Forelimb muscle (tissue), 1 donor: ENCODE results near the gene FBXL17. TPM values are rescaled to one million over a fixed set of nuclear protein-coding genes. Genes with fewer than 3 reads are reported as not detected.
A peak's percentile ranks its signal among the peaks of the same experiment; 100 is the strongest.
"Not testable (repeated sequence)": the region's sequence is repeated elsewhere in the genome, so short reads cannot be mapped to it uniquely, and the experiment has no call there.

Experiments used
- DNase-seq: peaks from one replicate; pipeline ENCODE4 v3.0.0-alpha.2; 2013; ENCODE audit warnings: low read depth
- polyA plus RNA-seq: library from polyadenylated mRNA; unstranded; fragments of 120-200 nt; gene quantifications from one replicate; pipeline ENCODE4 v1.2.1, GENCODE V29; 2013; ENCODE audit not compliant: insufficient read length

The FBXL17 gene
- polyA plus RNA-seq, 1 donor, result 22.1 TPM

DNA sequence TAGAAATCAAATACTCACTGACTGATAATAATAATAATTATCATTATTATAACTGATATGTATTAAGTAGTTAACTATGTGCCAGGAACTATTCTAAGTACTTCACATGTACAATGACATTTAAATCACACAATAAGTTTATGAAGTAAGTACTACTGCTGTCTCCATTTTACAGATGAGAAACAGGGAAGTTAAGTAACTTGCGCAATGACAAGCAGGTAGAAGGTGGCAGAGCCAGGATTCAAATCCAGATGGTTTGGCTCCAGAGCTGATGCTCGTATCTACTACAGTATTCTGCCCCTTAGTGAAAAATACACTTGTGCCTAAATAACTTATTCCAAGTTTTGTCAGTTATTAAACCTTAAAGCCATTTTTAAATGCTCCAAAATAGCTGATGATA lies 217.3 kb downstream of the FBXL17 start:
- no peak for DNase-seq

DNA sequence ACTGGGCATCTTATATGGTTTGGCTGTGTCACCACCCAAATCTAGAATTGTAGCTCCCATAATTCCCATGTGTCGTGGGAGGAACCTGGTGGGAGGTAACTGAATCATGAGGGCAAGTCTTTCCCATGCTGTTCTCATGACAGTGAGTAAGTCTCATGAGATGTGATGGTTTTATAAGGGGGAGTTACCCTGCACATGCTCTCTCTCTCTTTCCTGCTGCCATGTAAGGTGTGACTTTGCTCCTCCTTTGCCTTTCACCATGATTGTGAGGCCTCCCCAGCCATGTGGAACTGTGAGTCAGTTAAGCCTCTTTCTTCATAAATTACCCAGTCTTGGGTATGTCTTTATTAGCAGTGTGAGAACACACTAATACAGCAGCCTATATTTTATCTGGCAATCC lies 229.0 kb downstream of the FBXL17 start:
- not testable (repeated sequence) for DNase-seq

DNA sequence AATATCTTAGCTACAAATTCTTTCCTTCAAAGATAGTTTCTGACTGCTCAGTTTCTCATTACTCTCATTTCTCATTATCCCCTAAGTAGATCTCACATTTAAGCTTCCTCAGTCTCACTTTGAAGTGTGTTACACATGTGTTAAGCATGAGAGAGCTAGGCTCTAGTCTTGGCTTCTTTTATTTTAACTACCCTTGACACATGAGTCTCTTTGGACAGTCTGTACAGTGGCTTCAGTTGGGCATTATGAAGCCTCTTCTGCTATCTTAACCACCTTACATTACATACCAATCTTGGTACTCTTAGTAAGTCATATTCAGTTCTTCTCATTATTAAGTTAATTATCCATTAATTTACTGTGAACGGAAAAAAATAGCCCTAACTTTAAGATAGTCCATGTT lies 232.5 kb downstream of the FBXL17 start:
- DNase-seq, result no peak

DNA sequence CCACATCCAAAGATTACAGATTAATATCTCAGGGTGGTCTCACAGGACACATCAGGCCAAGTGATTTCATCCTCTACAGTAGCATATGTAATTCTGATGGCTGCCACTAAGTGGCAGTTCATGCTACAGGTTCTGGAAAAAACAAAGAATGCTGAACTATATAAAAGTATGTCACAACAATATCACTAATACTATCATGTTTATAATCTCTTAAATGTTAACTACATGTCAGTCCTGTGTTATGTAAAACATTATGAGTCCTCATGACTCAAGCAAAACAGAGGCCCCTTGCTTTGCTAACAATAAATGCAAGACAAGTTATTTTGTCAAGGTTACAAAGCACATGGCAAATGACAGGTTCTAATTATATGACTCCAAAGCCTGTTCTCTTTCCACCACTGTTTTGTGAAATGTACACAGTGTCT lies 233.2 kb downstream of the FBXL17 start:
- no peak for DNase-seq

DNA sequence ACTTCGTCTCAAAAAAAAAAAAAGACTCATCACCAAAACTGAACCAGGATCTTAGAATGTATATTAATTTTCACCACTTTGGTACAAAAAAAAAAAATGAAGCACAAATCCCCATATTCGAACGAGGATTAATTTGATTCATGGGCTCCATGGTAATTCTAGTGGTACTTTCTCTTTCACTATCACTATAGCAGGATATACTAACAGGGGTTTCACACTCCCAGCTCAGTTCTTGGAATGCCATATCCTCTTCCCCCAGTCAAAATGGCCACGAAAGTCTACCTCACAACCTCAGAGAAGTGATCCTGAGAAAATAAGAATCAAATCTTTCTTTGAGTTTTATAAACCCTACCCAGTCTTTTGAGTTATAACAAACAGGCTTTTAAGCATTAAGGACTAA lies 235.7 kb downstream of the FBXL17 start:
- no peak for DNase-seq

DNA sequence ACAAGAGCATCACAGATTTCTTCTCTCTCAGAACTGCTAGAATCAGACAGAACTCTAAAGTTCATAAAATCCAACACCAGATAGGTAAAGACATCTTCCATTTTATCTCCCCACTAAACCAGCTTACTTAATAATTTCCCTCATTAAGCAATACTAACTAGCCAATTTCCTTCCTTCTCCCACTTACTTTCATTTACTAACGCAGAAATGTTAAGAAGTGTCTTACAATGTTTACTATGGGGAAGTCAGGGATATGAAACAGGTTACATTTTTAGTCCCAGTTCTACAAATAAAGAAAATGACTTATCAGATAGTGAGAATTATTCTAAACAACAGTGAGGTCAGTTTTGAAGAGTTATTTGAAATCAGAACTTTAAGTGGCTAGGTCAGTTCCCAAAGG lies 236.5 kb downstream of the FBXL17 start:
- no peak for DNase-seq

DNA sequence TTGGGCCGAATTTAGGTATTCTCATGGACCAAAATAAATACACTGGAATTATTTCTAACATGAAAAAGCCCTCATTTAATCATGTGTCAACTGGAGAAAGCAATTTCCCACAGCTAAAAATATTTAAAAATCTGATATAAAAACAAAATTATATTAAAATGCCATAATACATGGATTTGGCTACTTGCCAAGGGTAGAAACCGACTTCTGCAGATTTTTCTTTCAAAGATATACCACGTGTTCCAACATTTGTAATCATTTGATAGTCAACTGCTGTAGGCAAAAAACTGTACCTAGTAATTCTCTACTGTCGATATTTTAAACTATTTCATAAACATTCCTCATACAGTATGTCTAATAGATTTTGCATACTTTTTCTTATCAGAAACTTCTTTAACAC lies 237.6 kb downstream of the FBXL17 start:
- DNase-seq, result no peak

DNA sequence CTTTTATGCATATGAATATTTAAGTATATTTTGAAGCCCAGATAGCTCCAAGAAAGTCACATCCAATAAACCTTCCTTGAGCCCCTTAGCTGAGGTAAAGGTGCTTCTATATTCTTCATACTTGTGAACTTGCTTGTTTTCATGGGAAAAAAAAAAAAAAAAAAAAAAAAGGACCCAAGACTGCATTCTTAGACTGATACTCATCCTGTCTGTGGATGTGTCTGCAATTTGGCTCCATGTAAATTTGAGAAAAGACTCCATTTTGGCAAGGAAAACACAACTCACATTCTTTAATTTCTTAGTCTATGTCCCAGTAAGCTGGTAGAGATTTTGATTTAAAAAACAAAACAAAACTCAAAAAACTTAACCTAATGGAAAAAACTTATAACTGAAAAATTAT lies 238.3 kb downstream of the FBXL17 start:
- DNase-seq, result no peak

DNA sequence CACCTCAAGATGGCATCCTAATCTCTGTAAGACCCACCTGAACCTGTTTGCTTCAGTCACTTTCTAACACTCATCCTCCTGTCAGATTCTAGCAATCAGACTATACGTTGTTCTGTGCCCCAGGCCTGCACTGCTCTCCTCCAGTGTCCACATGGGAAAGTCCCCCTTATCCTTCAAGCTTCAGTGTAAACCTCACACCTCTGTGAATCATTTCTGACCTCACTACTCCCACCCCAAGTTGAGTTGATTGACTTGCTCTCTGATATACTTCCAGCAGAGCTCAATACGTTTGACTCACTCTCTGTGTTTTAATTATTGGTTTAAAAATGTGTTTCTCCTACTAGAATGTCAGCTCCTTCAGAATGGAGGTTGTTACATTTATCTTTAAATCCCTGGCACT lies 240.2 kb downstream of the FBXL17 start:
- DNase-seq, result no peak

DNA sequence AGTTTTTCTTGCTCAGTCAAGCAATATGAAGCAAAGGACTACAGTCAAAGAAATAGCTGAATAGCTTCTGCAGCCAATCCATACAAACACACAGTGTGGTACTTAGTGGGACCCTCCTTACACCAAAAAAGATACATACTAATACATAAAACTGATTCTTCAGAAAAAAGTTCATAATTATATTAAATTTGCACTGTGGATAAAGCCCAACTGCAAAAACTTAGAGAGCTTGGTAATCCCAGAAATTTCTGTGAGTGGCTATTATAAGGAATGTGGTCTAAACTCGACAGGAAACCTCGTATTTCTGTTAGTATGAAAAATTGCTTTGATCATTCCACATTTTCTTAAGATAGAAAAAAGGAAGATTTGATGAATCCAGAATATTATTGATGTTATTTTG lies 245.4 kb downstream of the FBXL17 start:
- DNase-seq, result no peak

DNA sequence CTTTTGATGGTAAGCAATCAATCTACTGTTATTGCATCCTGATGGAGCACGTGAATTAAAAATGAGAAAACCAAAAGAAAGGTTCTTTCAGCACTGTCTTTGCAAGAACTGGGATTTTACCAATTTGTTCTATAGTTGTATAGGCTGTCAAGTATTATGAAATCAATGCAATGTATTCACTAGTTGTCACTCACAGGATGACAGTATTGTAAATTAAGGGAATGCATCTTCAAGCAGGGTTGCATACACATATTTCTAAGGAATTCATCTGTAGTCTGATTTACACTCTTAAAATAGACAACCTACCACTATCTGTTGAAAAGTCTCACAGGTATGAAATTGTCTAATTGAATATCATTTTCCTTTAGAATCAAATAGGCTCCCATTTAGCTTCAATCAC lies 252.8 kb downstream of the FBXL17 start:
- no peak for DNase-seq

DNA sequence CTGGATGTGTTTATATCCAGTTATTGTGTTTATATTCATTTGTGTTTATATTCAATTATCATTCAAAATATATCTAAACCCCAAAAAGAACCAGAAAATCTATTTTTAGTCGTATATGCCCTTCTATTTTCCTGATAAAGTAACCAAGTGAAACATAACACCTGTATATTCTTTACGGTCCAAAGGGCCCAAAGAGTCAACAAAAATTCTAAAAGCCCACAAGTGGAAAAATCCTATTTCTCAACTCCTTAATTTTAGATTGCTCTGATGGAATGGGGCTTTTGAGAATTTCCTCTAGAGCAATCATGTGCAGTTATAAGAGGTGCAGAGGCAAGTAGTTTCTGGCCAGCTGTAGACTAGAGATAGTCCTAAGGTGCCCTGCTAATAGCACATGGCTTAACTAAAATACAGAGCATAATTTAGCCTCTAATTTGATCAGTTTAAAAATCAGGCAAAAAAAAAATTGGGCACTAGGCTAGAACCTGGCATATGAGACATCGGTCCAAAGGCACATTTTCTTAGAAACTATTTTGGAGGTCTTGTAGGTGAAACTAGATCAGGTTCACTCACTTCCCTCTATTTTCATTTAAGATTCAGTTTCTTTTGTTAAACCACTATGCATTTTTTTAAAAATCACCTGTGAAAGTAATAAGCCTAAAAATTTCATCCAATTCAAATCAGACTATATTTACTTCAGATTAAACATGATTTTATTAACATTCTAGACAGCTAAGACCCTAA lies 256.0 kb downstream of the FBXL17 start:
- no peak for DNase-seq

DNA sequence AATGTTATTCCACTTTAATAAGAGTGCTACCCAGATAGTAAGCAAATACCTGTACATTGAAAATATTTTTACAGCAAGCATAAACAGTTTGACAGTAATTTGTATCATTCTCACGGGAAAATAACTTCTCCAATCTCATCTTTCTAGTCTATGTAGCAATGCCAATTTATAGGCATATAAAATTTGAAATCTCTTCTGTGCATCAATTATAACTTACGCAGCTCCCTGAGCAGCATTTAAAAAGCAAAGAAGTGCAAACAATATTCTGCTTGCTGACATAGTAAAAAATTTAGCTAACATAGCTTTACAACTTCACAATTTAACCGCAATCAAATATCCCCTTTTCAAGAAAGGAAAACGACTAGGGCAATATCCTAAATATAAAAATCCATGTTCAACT lies 257.3 kb downstream of the FBXL17 start:
- no peak for DNase-seq

DNA sequence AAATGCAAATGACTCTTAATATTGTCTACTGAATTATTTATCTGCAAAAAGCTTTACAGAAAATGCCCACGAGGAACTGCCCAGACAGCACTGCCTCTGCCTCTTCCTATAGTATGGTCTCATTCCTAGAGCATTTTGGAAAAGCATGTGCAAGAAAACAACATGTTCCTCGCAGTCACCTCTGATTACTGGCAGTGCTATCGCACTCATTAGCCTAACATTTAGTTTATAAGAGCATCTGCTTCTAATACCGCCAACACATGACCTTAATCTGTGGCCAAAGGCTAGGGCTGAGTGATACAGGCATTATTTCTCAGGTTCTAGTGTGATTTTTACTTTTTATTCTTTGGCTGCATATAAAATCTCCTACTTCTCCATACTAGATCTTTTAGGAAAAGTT lies 259.2 kb downstream of the FBXL17 start:
- no peak for DNase-seq

DNA sequence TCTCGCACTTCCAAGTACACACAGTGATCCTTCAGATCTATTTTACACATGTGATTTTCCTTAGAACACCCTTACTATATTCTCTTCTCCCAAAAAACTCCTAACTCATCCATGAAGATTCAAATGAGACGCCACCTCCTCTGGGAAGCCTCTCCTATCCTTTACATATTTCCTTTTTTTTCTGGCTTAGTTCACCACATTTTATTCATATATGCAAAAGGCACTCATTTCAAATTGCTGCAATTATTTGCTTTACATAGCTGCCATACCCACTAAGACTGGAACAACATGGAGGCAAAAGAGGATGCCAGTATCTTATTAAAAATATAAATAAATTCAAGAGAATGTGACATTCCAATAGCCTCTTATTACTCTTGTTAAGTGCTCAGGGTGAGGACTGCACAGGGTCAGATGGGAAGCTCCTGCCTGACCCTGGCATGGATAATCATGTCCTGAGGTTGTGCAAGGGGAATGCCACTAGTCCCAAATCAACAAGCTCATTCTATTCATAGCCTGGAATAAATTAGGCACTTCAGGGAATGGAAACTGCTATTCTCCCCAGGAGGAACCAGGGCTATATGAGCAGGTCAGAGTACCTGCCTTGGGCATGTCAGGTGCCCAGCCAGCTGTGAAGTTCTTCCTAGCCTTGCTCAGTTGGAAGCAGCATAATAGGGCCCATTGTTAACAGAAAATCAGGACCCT lies 262.9 kb downstream of the FBXL17 start:
- no peak for DNase-seq

DNA sequence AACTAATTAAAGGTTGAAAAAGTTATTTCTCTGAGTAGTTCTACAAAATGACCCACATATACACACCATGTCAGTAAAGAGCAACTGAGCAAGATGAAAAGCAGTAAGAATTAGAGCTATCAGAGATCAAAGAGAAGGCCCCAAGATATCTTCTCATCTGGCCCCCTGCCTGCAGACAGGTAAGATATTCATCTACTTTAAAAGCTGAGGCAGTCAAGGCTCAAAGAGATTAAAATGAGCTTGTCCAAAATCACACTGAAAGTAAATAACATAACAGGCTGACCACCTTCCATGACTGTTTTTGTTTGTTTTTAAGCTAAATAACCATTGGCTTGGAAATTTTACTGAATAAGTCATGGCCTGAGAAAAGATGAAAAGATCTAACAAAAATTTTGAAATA lies 266.2 kb downstream of the FBXL17 start:
- DNase-seq, result no peak

DNA sequence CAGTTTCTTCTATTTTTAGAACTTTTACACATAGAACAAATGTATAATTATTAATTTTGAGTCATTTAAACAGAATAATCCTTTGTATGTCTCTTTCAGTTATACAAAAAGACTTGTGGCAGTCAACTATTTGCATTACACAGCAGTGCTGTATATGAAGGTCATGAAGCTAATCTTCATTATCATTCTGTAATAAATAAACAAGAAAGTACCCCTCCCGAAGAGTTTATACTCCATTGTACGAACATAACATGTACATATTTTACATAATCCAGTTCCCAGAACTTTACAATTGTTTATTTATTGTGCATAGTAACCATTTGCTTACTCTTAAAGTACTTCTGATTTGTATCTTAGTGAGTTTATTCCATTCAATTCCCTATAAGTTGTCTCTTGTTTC lies 267.9 kb downstream of the FBXL17 start:
- DNase-seq, result no peak

DNA sequence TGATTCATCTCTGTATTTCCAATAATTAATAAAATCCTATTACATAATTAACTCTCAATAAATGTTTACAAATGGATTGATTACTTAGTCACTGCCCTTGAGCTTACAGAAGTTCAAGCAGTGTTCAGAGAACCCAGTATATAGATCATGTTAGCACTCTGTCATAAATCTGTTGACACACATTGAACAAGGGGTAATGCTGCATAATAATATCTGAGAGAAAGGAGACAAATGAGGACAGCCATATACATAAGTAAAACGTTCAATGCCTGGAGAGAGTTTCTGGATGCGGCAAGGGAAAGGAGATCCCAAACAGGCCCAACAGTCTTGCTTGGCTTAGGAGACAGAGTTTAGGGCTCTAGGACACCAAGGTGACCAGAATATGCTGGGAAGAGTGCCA lies 270.2 kb downstream of the FBXL17 start:
- DNase-seq, result no peak

DNA sequence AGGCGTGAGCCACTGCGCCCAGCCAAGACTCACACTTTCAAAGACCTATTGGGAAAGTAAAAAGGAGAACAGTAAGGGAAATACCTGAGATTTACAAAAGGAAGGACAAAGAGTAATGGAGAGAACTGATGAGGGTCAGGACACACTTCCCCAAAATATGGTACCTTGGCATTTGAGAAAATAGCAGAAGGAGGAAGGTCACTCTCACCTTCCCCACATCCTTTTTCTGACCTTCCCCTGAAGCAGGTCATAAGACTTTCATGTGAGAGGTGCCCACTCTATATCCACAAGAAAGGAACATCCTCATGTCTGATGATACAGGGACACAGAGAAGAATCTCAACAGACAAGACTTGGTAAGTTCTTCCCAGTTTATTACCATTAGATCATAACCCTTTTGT lies 272.8 kb downstream of the FBXL17 start:
- DNase-seq, result no peak

DNA sequence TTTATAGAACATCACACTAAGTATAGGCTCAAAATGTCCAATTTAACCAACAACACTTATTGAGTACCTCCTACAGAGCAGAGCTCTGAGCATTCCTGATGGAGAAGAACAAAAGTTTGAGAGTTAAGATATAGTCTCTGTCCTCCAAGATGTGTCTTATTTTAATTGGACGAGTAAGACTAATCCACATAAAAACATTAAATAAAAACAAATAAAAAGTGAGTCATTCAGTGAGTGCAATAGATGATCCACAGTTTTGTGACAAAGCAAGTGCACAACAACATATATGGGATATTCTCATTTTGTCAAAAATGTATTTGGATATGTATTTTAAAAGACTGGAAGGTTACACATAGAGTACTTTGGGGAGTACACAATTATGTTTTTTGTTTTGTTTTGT lies 277.4 kb downstream of the FBXL17 start:
- DNase-seq, result no peak

DNA sequence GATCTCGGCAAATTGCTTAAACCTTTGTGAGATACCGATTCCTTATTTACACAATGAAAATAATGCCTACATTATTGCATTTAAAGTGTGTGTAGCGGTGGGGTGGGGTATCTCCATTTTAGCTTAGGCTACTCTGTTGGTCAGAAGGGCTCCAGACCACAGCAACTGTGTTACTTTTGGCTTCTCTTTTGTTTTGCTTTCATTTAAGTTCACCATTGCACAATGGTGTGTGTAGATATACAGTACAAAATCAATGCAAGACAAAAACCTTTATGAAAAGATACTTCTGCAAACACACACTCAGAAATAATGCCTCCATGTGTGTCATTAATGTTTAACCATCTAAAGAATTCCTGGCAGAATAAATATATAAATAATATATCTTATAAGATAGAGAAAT lies 279.4 kb downstream of the FBXL17 start:
- DNase-seq, result no peak

DNA sequence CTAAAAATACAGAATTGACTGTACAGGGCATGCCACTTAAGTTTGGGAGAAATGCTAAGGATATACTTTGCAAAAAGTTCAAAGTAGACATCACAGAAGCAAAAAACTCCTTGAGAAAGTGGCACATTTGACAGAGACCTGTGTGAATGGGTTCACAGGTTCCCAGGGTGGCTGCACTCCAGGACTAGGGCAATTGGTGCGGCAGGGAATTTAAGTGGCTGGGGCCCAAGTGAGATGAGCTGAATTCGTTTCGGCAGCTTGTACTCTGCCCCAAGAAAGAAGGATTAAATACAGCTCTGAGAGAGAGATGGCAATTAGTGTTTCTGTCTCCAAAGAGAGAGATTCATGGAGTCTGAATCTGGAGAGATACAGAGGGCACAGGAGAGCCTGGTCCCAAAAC lies 280.1 kb downstream of the FBXL17 start:
- DNase-seq, result no peak

DNA sequence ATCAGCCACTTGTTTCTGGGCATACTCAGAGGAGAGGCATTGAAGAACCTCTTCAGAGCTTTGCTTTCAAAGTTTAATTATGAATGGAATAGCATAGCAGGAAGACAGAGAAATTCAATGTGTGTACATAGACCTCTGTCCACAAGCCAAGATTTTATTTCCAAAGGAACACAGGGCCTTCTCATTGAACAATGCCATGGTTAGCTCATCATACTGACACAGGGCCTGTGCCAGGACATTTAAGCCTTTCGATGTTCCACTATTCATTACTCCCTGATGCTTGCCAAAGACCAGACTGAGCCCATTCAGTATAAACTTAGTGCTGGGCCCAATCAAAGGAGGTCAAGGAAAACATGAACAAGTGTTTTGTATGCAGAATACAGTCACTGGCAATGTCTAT lies 280.8 kb downstream of the FBXL17 start:
- DNase-seq, result peak; percentile 32

DNA sequence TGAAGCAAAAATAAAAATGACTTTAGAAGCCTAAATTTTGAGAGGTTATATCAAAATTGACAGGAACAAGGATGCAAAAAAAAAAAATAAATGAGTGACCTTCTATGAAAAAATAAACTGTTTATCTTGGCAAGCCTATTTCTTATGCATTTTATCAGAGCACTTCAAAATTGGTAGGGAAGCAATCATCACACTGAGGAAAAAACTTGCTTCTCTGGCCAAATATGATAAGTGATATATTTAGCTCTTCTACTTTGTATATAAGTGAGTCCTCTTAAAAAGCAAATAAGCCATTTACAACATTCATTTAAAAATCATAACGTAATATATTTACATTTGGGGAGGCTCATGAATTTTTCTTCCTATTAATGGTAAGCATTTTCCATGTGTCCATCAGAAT lies 287.1 kb downstream of the FBXL17 start:
- no peak for DNase-seq
